GM12801 (cell line): ENCODE measurements around the gene HRH3.

ENCODE experiments used
- TF ChIP-seq, protein P1 (sequence below): IDR thresholded peaks from one replicate; pipeline ENCODE4 v1.5.1; 2011; ENCODE audit warnings: control low read depth; ENCODE audit not compliant: insufficient read length; ENCODE audit errors: extremely low read depth

HRH3 gene

GRCh38 chr20:62233684-62234083 is 13.6 kb upstream of the HRH3 start:
- TF ChIP-seq, protein P1, sequence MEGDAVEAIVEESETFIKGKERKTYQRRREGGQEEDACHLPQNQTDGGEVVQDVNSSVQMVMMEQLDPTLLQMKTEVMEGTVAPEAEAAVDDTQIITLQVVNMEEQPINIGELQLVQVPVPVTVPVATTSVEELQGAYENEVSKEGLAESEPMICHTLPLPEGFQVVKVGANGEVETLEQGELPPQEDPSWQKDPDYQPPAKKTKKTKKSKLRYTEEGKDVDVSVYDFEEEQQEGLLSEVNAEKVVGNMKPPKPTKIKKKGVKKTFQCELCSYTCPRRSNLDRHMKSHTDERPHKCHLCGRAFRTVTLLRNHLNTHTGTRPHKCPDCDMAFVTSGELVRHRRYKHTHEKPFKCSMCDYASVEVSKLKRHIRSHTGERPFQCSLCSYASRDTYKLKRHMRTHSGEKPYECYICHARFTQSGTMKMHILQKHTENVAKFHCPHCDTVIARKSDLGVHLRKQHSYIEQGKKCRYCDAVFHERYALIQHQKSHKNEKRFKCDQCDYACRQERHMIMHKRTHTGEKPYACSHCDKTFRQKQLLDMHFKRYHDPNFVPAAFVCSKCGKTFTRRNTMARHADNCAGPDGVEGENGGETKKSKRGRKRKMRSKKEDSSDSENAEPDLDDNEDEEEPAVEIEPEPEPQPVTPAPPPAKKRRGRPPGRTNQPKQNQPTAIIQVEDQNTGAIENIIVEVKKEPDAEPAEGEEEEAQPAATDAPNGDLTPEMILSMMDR: no peak

DNA sequence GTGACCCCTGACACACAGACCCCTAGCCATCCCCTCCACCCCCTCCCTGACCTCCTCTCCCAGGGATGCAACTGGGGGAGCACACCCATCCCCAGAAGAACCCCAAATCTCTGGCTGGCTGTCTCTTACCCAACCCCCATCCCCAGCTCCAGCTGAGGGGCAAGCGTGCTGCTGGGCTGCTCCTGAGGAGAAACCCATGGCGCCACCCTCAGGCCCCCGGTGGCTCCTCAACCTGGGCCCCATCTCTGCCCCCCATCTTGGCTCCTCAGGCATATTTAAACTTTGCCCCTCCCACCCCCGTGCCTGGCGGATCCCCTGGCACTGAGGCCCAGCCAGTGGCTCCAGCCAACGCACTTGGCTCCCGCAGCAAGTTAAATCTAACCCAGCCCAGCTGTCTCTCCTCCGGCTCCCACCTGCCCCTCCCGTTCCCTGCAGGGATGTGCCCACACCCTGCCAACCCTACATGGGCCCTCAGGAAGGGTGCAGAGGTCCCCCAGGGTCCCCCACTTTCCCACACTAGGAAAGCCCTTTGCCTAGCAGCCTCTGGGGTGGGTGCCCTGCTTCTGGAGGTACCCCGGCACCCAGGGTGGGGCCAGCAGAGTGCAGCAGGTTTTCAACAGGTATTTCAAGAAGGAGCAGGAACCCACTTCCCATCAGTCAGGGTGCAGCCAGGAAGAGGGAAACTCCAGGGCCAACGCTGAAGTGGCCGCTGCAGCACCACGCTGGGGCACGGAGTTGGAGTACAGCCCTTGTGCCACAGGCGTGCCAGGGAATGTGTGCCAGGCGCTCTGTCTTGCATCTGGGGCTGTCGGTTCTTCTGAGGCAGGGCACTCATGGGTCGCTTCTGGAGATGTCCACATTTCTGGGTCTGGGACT is 12.9 kb upstream of the HRH3 start:
- TF ChIP-seq, protein P1: no peak

- TF ChIP-seq, protein P1: no peak
Measured at GRCh38 chr20:62232194-62232593, 12.1 kb upstream of the HRH3 start.

DNA sequence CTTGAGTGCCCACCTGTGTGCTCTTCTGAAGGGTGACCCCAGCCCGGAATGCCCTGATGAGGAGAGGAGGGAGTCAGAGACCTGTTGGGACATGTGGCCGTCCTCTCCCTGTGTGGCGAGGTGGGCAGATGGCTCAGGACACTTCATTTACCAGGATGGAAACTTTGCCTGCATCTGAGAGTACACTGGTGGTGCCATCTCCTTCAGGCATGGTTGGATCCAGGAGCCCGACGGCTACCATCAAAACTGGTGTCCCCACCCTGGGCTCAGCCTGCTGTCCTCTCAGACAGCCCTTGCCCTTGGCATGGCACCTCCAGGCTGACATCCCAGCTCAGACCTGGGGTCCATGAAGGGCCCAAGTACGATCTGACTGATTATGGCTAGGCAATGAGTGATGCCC is 11.2 kb upstream of the HRH3 start:
- TF ChIP-seq, protein P1: no peak

DNA sequence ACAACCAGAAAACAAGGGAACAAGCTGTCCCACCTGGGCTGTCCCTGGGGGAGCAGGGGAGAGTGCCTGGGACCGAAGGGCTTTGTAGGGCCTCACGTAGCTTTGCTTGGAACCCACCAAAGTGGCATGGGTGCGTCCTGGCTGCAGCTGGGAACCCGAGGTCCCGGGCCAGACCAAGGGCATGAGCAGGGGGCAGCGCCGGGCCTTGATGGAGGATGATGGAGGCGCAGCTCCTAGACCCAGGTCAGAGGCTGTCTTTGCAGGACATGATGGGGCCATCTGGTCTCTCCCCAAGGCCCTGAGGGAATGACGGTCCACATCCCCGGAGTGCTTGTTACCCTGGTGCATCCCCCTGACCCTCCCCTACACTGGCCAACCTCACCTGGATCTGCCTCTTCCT is 10.6 kb upstream of the HRH3 start:
- TF ChIP-seq, protein P1: no peak

- TF ChIP-seq, protein P1: no peak
Measured at GRCh38 chr20:62230276-62230675, 10.2 kb upstream of the HRH3 start.

DNA sequence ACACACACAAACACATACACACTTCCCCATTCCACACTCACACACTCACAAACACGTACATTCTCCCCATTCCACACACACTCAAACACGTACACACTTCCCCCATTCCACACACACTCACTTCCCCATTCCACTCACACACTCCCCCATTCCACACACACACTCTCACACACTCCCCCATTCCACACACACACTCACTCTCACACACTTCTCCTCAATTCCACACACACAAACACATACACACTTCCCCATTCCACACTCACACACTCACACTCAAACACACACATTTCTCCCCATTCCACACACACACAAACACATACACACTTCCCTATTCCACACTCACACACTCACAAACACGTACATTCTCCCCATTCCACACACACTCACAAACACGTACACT is 9.6 kb upstream of the HRH3 start:
- TF ChIP-seq, protein P1: no peak
